MM.1S (cell line): ENCODE data around the gene SEPTIN11.

ENCODE experiments used
- DNase-seq: peaks from one replicate; pipeline ENCODE4 v3.0.0-alpha.2; 2015
- H2AFZ ChIP-seq: fragments of 300-600 bp; sonication (generic); 2 replicates; pipeline ENCODE4 v1.6.0; 2016; ENCODE audit warnings: antibody characterized with exemption, low read length
- H3F3A ChIP-seq: fragments of 300-600 bp; sonication (generic); 2 replicates; pipeline ENCODE4 v1.6.1; 2016; ENCODE audit warnings: mild to moderate bottlenecking, antibody characterized with exemption, low read length, moderate library complexity, mixed read lengths; ENCODE audit not compliant: insufficient read depth
- H3K27ac ChIP-seq: fragments of 300-600 bp; sonication (generic); 2 replicates; pipeline ENCODE4 v1.5.1; 2016; ENCODE audit warnings: mild to moderate bottlenecking, low read length
- H3K27me3 ChIP-seq: fragments of 300-600 bp; sonication (generic); replicated peaks from 2 replicates; pipeline ENCODE4 v1.6.0; 2016; ENCODE audit warnings: low read length; ENCODE audit not compliant: insufficient read depth
- H3K36me3 ChIP-seq: fragments of 300-600 bp; sonication (generic); replicated peaks from 2 replicates; pipeline ENCODE4 v1.6.1; 2016; ENCODE audit warnings: mild to moderate bottlenecking, low read length, mixed read lengths; ENCODE audit not compliant: insufficient read depth
- H3K4me1 ChIP-seq: fragments of 300-600 bp; sonication (generic); 2 replicates; pipeline ENCODE4 v1.6.1; 2016; ENCODE audit warnings: low read length, mixed read lengths
- H3K4me2 ChIP-seq: fragments of 300-600 bp; sonication (generic); 2 replicates; pipeline ENCODE4 v1.6.0; 2016; ENCODE audit warnings: low read depth, low read length
- H3K4me3 ChIP-seq: fragments of 300-600 bp; sonication (generic); 2 replicates; pipeline ENCODE4 v1.5.1; 2016; ENCODE audit warnings: low read length, mixed read lengths
- H3K79me2 ChIP-seq: fragments of 300-600 bp; sonication (generic); 2 replicates; pipeline ENCODE4 v1.6.1; 2016; ENCODE audit warnings: mixed run types, low read length, mixed read lengths
- H3K9ac ChIP-seq: fragments of 300-600 bp; sonication (generic); 2 replicates; pipeline ENCODE4 v1.6.1; 2016; ENCODE audit warnings: low read length, mixed read lengths
- H3K9me2 ChIP-seq: fragments of 300-600 bp; sonication (generic); replicated peaks from 2 replicates; pipeline ENCODE4 v1.6.1; 2016; ENCODE audit warnings: mild to moderate bottlenecking, low read length, mixed read lengths; ENCODE audit not compliant: insufficient read depth
- H3K9me3 ChIP-seq: fragments of 300-600 bp; sonication (generic); replicated peaks from 2 replicates; pipeline ENCODE4 v1.6.1; 2016; ENCODE audit warnings: mild to moderate bottlenecking, low read length, mixed read lengths; ENCODE audit not compliant: insufficient read depth
- H4K20me1 ChIP-seq: fragments of 300-600 bp; sonication (generic); 2 replicates; pipeline ENCODE4 v1.6.1; 2016; ENCODE audit warnings: mild to moderate bottlenecking, low read length, moderate library complexity, mixed read lengths; ENCODE audit not compliant: insufficient read depth
- EZH2 ChIP-seq: fragments of 300-600 bp; sonication (generic); optimal IDR thresholded peaks from 2 replicates; pipeline ENCODE3; 2017; ENCODE audit warnings: low read depth, mild to moderate bottlenecking, antibody characterized with exemption, low read length, mixed read lengths
- EZH2phosphoT487 ChIP-seq: fragments of 300-600 bp; sonication (generic); IDR thresholded peaks from 2 replicates; pipeline ENCODE4 v1.6.1; 2018; ENCODE audit warnings: antibody characterized with exemption, low read length
- TF ChIP-seq, protein P1 (sequence below): fragments of 300-600 bp; sonication (generic); IDR thresholded peaks from 2 replicates; pipeline ENCODE4 v1.5.1; 2016; ENCODE audit warnings: antibody characterized with exemption, low read length, mixed read lengths

SEPTIN11 gene

DNA sequence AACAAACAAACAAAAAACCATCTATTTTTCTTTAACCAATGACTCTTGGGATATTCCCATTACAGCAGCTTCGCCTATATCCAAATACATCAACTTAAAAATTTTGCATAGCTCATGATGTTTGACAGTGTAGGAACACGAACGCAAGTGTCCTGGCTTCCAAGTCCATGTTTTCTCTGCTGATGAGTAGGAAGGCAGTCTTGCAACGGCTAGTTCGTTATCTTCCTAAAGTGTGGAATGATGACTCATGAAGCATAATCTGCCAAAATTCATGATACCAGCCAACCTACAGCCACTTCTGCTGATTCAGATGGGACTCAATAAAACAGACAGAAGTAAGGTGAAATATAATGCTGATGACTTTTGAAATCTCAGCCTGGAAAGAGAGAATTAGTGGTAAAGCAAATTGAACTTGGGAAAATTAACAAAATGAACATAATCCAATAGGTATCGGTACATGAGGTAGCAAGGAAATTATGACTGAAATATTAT, 6.4 kb upstream of the SEPTIN11 start:
- H2AFZ ChIP-seq, result no peak overlapping the region
- no peak for DNase-seq
- no peaks in the 10 kb centered on the region for H3K36me3 ChIP-seq
- H3K9ac ChIP-seq, result no peak overlapping the region
- no peaks in the 10 kb centered on the region for H4K20me1 ChIP-seq
- no peak overlapping the region for H3K4me3 ChIP-seq
- TF ChIP-seq, protein P1, sequence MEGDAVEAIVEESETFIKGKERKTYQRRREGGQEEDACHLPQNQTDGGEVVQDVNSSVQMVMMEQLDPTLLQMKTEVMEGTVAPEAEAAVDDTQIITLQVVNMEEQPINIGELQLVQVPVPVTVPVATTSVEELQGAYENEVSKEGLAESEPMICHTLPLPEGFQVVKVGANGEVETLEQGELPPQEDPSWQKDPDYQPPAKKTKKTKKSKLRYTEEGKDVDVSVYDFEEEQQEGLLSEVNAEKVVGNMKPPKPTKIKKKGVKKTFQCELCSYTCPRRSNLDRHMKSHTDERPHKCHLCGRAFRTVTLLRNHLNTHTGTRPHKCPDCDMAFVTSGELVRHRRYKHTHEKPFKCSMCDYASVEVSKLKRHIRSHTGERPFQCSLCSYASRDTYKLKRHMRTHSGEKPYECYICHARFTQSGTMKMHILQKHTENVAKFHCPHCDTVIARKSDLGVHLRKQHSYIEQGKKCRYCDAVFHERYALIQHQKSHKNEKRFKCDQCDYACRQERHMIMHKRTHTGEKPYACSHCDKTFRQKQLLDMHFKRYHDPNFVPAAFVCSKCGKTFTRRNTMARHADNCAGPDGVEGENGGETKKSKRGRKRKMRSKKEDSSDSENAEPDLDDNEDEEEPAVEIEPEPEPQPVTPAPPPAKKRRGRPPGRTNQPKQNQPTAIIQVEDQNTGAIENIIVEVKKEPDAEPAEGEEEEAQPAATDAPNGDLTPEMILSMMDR, result no peak
- no peak for TF ChIP-seq EZH2
- no peak for TF ChIP-seq EZH2phosphoT487
- no peaks in the 10 kb centered on the region for H3K9me3 ChIP-seq
- no peaks in the 10 kb centered on the region for H3K4me1 ChIP-seq
- no peak overlapping the region for H3K27ac ChIP-seq
- H3K79me2 ChIP-seq, result no peaks in the 10 kb centered on the region
- no peaks in the 10 kb centered on the region for H3F3A ChIP-seq
- H3K27me3 ChIP-seq, result no peaks in the 10 kb centered on the region
- H3K4me2 ChIP-seq, result no peak overlapping the region
- no peaks in the 10 kb centered on the region for H3K9me2 ChIP-seq

DNA sequence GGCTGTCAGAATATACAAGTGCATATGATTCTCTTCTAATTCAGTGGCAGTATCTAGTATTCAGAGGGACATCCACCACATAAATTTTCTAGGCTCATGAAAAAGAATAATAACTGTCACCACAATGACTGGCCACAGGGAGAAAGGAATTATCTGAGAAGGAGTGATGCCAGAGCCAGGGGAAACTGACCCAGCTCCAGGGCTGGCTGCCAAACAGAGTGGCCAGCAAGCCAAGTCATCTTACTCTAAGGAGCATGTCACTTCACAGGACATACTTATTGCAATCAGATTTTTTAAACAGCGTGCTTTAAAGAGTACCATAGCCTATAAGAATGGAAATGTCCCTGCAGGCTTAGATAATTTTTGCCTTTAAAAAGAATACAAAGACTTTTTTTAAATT, 5.8 kb upstream of the SEPTIN11 start:
- H3K9ac ChIP-seq, result no peak overlapping the region
- no peaks in the 10 kb centered on the region for H3K79me2 ChIP-seq
- TF ChIP-seq EZH2 (no peak), EZH2phosphoT487 (no peak)
- TF ChIP-seq, protein P1, result no peak
- no peak overlapping the region for H3K4me3 ChIP-seq
- no peak for DNase-seq
- no peak overlapping the region for H3K27ac ChIP-seq
- H3F3A ChIP-seq, result no peaks in the 10 kb centered on the region
- no peaks in the 10 kb centered on the region for H3K4me1 ChIP-seq
- H3K36me3 ChIP-seq, result no peaks in the 10 kb centered on the region
- H4K20me1 ChIP-seq, result no peaks in the 10 kb centered on the region
- no peaks in the 10 kb centered on the region for H3K27me3 ChIP-seq
- H3K4me2 ChIP-seq, result no peak overlapping the region
- H3K9me3 ChIP-seq, result no peaks in the 10 kb centered on the region
- no peak overlapping the region for H2AFZ ChIP-seq
- no peaks in the 10 kb centered on the region for H3K9me2 ChIP-seq

DNA sequence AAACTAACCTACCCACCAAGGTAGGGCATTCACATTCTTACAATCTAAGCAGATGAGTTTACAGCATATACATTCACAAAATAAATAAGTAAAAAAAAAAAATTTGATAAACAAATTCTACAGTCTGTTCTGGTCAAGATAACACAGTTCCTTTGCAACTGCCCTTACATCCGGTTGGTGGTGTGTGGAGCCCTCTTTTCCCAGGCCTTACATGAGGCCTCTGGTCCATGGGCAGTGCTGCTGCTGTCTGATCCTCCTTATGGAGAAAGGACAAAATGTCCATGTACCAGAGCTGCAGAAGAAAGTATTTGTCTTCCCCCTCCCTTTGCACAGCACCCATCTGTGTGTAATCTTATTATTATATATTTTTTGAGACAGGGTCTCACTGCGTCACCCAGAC, 2.2 kb upstream of the SEPTIN11 start:
- H3K36me3 ChIP-seq, result no peaks in the 10 kb centered on the region
- H3F3A ChIP-seq, result no peaks in the 10 kb centered on the region
- H3K4me3 ChIP-seq, result no peak overlapping the region
- TF ChIP-seq, protein P1, result no peak
- TF ChIP-seq EZH2, result no peak
- no peak for TF ChIP-seq EZH2phosphoT487
- H3K4me2 ChIP-seq, result no peak overlapping the region
- H3K27me3 ChIP-seq, result no peaks in the 10 kb centered on the region
- peaks cover 23% of the 10 kb centered on the region for H3K79me2 ChIP-seq
- no peak overlapping the region for H3K27ac ChIP-seq
- H3K4me1 ChIP-seq, result peaks cover 10% of the 10 kb centered on the region
- H3K9ac ChIP-seq, result no peak overlapping the region
- H4K20me1 ChIP-seq, result no peaks in the 10 kb centered on the region
- no peak overlapping the region for H2AFZ ChIP-seq
- DNase-seq, result no peak
- no peaks in the 10 kb centered on the region for H3K9me2 ChIP-seq
- no peaks in the 10 kb centered on the region for H3K9me3 ChIP-seq
